GM18507 (cell line): ENCODE results near the gene VPREB3.
"Not testable (repeated sequence)": the region's sequence is repeated elsewhere in the genome, so short reads cannot be mapped to it uniquely, and the experiment has no call there.

Experiments used
- DNase-seq: peaks from one replicate; pipeline ENCODE4 v3.0.0; 2011; ENCODE audit warnings: low read depth; ENCODE audit not compliant: insufficient read length; ENCODE audit errors: extremely low spot score
- FAIRE-seq: peaks from 2 replicates; lab custom pipeline; 2011; peaks lifted over from hg19 to GRCh38; lab: Jason Lieb, UNC

Gene VPREB3

GRCh38 chr22:23745791-23746190 is 8.4 kb downstream of the VPREB3 start:
- DNase-seq (no peak), FAIRE-seq (no peak)

- DNase-seq, result no peak
- no peak for FAIRE-seq
Observed at GRCh38 chr22:23744485-23744884, 9.7 kb downstream of the VPREB3 start.

GRCh38 chr22:23744001-23744400 is 10.2 kb downstream of the VPREB3 start:
- FAIRE-seq (no peak), DNase-seq (no peak)

- FAIRE-seq (no peak), DNase-seq (no peak)
Observed at GRCh38 chr22:23743303-23743705, 10.9 kb downstream of the VPREB3 start.

- FAIRE-seq (no peak), DNase-seq (no peak)
Observed at GRCh38 chr22:23742505-23743264, 11.5 kb downstream of the VPREB3 start.

- FAIRE-seq (no peak), DNase-seq (no peak)
Observed at GRCh38 chr22:23737696-23738095, 16.5 kb downstream of the VPREB3 start.

- not testable (repeated sequence) for DNase-seq, FAIRE-seq
Observed at GRCh38 chr22:23728108-23728507, 26.1 kb downstream of the VPREB3 start.

- DNase-seq, result no peak
- FAIRE-seq, result no peak
Observed at GRCh38 chr22:23722724-23723123, 31.5 kb downstream of the VPREB3 start.

- DNase-seq, result no peak
Observed at GRCh38 chr22:23722160-23722559, 32.1 kb downstream of the VPREB3 start.

GRCh38 chr22:23720855-23721254 is 33.4 kb downstream of the VPREB3 start:
- FAIRE-seq (no peak), DNase-seq (no peak)

More at GRCh38 chr22:23722160-23722559, 32.1 kb downstream of the VPREB3 start:
- FAIRE-seq, result no peak

GRCh38 chr22:23718371-23719165 is 35.7 kb downstream of the VPREB3 start:
- no peak for DNase-seq
- FAIRE-seq, result no peak

- peak; percentile 91 for FAIRE-seq
- peak; percentile 85 for DNase-seq
Observed at GRCh38 chr22:23716811-23717801, 37.1 kb downstream of the VPREB3 start.

- FAIRE-seq, result no peak
Observed at GRCh38 chr22:23715806-23716375, 38.3 kb downstream of the VPREB3 start.

GRCh38 chr22:23714596-23715578 is 39.3 kb downstream of the VPREB3 start:
- no peak for DNase-seq
- FAIRE-seq, result no peak

More at GRCh38 chr22:23715806-23716375, 38.3 kb downstream of the VPREB3 start:
- DNase-seq, result no peak

- no peak for FAIRE-seq
- no peak for DNase-seq
Observed at GRCh38 chr22:23713696-23714595, 40.3 kb downstream of the VPREB3 start.

GRCh38 chr22:23712256-23712655 is 42.0 kb downstream of the VPREB3 start:
- FAIRE-seq (no peak), DNase-seq (no peak)

- FAIRE-seq (no peak), DNase-seq (no peak)
Observed at GRCh38 chr22:23709107-23709506, 45.1 kb downstream of the VPREB3 start.
